ENCODE measurements around the gene AZIN2. TPM values are rescaled to one million over a fixed set of nuclear protein-coding genes. Genes with fewer than 3 reads are reported as not detected.

Gene AZIN2
- total and polyA plus RNA-seq, 2 donors (not counting 3 experiments of a cell fraction or from before 2014, with no cell fraction given) = 0.91 to 1.4 TPM

DNA sequence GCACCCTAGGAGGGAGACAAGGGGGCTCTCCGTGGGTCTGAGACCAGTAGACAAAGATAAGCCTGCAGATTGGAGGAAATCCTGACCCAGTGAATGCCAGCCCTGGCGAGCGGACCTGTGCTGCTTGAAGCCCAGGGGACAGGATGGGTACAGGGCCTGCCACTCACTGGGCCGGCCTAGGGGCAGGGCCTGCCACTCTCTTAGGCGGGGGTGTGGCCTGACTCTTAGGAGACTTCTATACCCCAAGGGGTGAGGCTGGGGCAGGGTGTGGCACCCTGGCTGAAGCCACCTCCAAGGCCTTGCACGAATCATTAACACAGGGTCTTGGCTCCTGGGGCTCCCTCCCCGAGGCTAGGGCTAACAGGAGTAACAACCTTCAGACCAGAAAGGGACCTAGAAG, 70.2 kb downstream of the AZIN2 start:
- H4K20me1 ChIP-seq (replicated peaks; ENCODE audit: control insufficient read depth, extremely low read depth, insufficient read depth, low read length) = no peaks in the 10 kb centered on the region
- no peak overlapping the region for H2AFZ ChIP-seq (ENCODE audit: low read depth, low read length)
- FAIRE-seq = no peak
- TF ChIP-seq GATA2 (IDR thresholded peaks at IDR 0.05; ENCODE audit: insufficient read depth, insufficient read length, low read depth, low read length) (no peak), POLR2A (IDR thresholded peaks at IDR 0.05; ENCODE audit: low read depth, low read length) (no peak), JUN (IDR thresholded peaks at IDR 0.05; ENCODE audit: borderline replicate concordance, insufficient read depth, insufficient read length, low read depth) (no peak), FOS (IDR thresholded peaks at IDR 0.05; ENCODE audit: borderline replicate concordance, insufficient read depth, low read length) (no peak), POLR2AphosphoS5 (IDR thresholded peaks at IDR 0.05; ENCODE audit: insufficient read depth, low read depth, low read length) (no peak), EZH2 (IDR thresholded peaks at IDR 0.05; ENCODE audit: borderline replicate concordance, low read depth, low read length, severe bottlenecking) (no peak), MYC (IDR thresholded peaks at IDR 0.05; ENCODE audit: low read depth, low read length) (no peak)
- TF ChIP-seq, protein P1, sequence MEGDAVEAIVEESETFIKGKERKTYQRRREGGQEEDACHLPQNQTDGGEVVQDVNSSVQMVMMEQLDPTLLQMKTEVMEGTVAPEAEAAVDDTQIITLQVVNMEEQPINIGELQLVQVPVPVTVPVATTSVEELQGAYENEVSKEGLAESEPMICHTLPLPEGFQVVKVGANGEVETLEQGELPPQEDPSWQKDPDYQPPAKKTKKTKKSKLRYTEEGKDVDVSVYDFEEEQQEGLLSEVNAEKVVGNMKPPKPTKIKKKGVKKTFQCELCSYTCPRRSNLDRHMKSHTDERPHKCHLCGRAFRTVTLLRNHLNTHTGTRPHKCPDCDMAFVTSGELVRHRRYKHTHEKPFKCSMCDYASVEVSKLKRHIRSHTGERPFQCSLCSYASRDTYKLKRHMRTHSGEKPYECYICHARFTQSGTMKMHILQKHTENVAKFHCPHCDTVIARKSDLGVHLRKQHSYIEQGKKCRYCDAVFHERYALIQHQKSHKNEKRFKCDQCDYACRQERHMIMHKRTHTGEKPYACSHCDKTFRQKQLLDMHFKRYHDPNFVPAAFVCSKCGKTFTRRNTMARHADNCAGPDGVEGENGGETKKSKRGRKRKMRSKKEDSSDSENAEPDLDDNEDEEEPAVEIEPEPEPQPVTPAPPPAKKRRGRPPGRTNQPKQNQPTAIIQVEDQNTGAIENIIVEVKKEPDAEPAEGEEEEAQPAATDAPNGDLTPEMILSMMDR (IDR thresholded peaks at IDR 0.05; ENCODE audit: extremely low read depth in 1 of 2, insufficient read depth in 1 of 2, low read depth in 1 of 2, low read length in 2 of 2) = no peak
- TF ChIP-seq, protein P2, sequence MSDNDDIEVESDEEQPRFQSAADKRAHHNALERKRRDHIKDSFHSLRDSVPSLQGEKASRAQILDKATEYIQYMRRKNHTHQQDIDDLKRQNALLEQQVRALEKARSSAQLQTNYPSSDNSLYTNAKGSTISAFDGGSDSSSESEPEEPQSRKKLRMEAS (IDR thresholded peaks at IDR 0.05; ENCODE audit: insufficient read depth, insufficient read length) = no peak
- no peaks in the 10 kb centered on the region for H3K79me2 ChIP-seq (ENCODE audit: control insufficient read depth, insufficient read depth, low read length)
- H3K9me1 ChIP-seq (replicated peaks; ENCODE audit: control insufficient read depth, extremely low read depth, insufficient read depth, low read length) = no peaks in the 10 kb centered on the region
- DNase-seq (ENCODE audit: low read depth, low spot score) = no peak
- no peaks in the 10 kb centered on the region for H3K9me3 ChIP-seq (replicated peaks; ENCODE audit: control insufficient read depth, insufficient read depth, low read length)
- no TSS peak for BruUV-seq (replicated peaks)
- H3K4me1 ChIP-seq (ENCODE audit: control insufficient read depth, extremely low read depth, insufficient read depth, low read length) = no peaks in the 10 kb centered on the region
- no peak overlapping the region for H3K4me3 ChIP-seq (replicated peaks in 1 of 3; ENCODE audit: insufficient read depth in 1 of 3, low read depth in 1 of 3, low read length in 3 of 3)
- H3K9ac ChIP-seq (replicated peaks; ENCODE audit: extremely low read depth, insufficient read depth, low read length) = no peak overlapping the region
- ChIA-PET CTCF (interaction anchor here (1.1 kb wide), 1 partner anchor 13 kb away, joined by 3 read pairs; no protein-coding TSS in a partner anchor), POLR2A (no interaction called here)
- no peaks in the 10 kb centered on the region for H3K27me3 ChIP-seq (ENCODE audit: control insufficient read depth in 2 of 2, insufficient read depth in 2 of 2, low read length in 2 of 2)
- no peak overlapping the region for H3K4me2 ChIP-seq (ENCODE audit: insufficient read depth, low read length)
- intact Hi-C loops (cut with micrococcal nuclease) = no loop called here
- no peak overlapping the region for H3K27ac ChIP-seq (ENCODE audit: insufficient read depth, low read depth, low read length)
- H3K36me3 ChIP-seq (ENCODE audit: control insufficient read depth in 2 of 2, extremely low read depth in 1 of 2, insufficient read depth in 2 of 2, low read length in 2 of 2) = peaks cover 0 to 34% of the 10 kb centered on the region in 2 experiments
- dilution Hi-C loops (cut with MboI; ENCODE audit: extremely low pct_ligation_motif_present, low sequenced_read_pairs) = no loop called here
